Myocyte (in vitro differentiated cells): ENCODE data around the gene RPS25. TPM values are rescaled to one million over a fixed set of nuclear protein-coding genes. Genes with fewer than 3 reads are reported as not detected.
"Not testable (repeated sequence)": the region's sequence is repeated elsewhere in the genome, so short reads cannot be mapped to it uniquely, and the experiment has no call there.

Experiments
- DNase-seq: peaks from one replicate; pipeline ENCODE4 v3.0.0-alpha.2; 2012; ENCODE audit warnings: low read depth
- total RNA-seq: library from RNA; depleted of rRNA; stranded (reverse); fragments of >200 nt; gene quantifications from 2 replicates; pipeline ENCODE4 v1.2.3, GENCODE V29; 2014

RPS25 gene
- total RNA-seq, 1 donor from 2014 or later, result 1,378 TPM

- DNase-seq, result not testable (repeated sequence)
Observed at GRCh38 chr11:119039471-119039870, 21.3 kb upstream of the RPS25 start.

GRCh38 chr11:119038884-119039283 is 20.7 kb upstream of the RPS25 start:
- no peak for DNase-seq

GRCh38 chr11:119034813-119035212 is 16.7 kb upstream of the RPS25 start:
- DNase-seq, result no peak

GRCh38 chr11:119033421-119033820 is 15.3 kb upstream of the RPS25 start:
- not testable (repeated sequence) for DNase-seq

GRCh38 chr11:119031912-119032280 is 13.8 kb upstream of the RPS25 start:
- DNase-seq, result no peak

GRCh38 chr11:119030329-119031047 is 12.3 kb upstream of the RPS25 start, which contains the start of gene SLC37A4:
Gene SLC37A4, minus strand, starts transcription at chr11:119030877.
- peak; percentile 97 for DNase-seq

GRCh38 chr11:119030029-119030328 is 11.8 kb upstream of the RPS25 start:
- DNase-seq, result no peak

- DNase-seq, result no peak
Observed at GRCh38 chr11:119029340-119030028, 11.3 kb upstream of the RPS25 start.

- no peak for DNase-seq
Observed at GRCh38 chr11:119029069-119029339, 10.9 kb upstream of the RPS25 start.

- DNase-seq, result no peak
Observed at GRCh38 chr11:119028346-119029068, 10.4 kb upstream of the RPS25 start.

GRCh38 chr11:119027561-119028345 is 9.6 kb upstream of the RPS25 start:
- no peak for DNase-seq

- no peak for DNase-seq
Observed at GRCh38 chr11:119026970-119027369, 8.8 kb upstream of the RPS25 start.

- DNase-seq, result no peak
Observed at GRCh38 chr11:119025978-119026766, 8.0 kb upstream of the RPS25 start.

- no peak for DNase-seq
Observed at GRCh38 chr11:119025541-119025940, 7.4 kb upstream of the RPS25 start.

- no peak for DNase-seq
Observed at GRCh38 chr11:119025099-119025473, 6.9 kb upstream of the RPS25 start.

GRCh38 chr11:119024430-119025098 is 6.4 kb upstream of the RPS25 start:
- DNase-seq, result no peak

- no peak for DNase-seq
Observed at GRCh38 chr11:119023741-119024140, 5.6 kb upstream of the RPS25 start.

GRCh38 chr11:119021631-119022030 is 3.5 kb upstream of the RPS25 start:
- DNase-seq, result no peak

- no peak for DNase-seq
Observed at GRCh38 chr11:119019996-119020395, 1.9 kb upstream of the RPS25 start.

- DNase-seq, result not testable (repeated sequence)
Observed at GRCh38 chr11:119017377-119017776, 766 bp downstream of the RPS25 start.
